HG02981 (cell line): ENCODE data around the gene SELENOS.
"Not testable (repeated sequence)": the region's sequence is repeated elsewhere in the genome, so short reads cannot be mapped to it uniquely, and the experiment has no call there.

Experiments
- ATAC-seq: cut with Tn5 transposase; IDR thresholded peaks from one replicate; pipeline ENCODE4 v1.9.1; 2021; ENCODE audit warnings: mild to moderate bottlenecking, moderate library complexity; ENCODE audit not compliant: unreplicated experiment

Gene SELENOS

DNA sequence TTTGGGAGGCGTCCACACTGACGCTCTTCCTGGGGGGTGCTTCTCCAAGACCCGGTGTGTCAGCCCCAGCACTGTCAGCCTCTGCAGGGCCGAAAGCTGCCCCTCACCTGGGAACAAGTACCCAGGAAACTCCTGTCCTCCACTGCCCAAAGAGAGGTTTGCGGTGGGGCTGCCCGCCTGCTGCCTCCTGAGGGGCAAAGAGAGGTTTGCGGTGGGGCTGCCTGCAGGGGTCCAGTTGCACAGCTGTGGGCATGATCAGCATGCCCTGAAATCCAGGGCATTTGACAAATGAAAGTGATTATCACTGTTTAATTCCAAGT lies 32.8 kb upstream of the SELENOS start:
- ATAC-seq, result no peak

- ATAC-seq, result no peak
Observed at GRCh38 chr15:101309436-101310160, 32.3 kb upstream of the SELENOS start.

- ATAC-seq, result no peak
Observed at GRCh38 chr15:101308604-101309435, 31.5 kb upstream of the SELENOS start.

DNA sequence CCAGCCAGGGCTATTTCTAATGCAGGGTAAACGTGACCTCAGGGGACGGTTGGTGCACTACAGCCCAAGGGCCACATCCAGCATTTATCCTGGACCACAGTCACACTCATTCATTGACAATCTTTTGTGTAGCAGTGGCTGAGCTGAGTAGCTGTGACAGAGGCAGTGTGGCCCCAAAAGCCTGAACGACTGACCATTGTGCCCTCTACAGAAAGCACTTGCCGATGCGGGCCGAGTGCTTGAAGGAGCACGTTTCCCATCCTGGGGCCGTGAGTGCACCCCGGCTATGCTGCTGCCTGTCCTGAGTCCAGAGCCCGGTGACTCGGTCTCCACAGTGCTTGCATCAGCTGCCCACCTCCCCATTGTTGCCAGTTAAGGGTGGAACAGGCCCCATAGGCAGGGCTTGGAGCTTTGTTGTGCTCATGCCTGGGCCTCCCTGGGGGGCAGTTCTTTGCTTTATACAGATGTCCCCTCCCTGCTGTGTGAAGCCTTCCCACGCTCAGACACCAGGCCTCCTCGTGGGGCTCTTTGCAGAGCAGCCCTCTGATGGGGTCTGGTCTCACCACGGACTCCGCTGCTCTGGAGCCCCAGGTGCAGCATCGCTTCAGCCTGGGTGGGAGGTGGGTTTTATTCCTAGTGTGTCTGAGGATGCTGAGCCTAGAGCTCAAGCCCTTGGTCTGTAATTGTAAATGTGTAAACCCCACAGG lies 30.8 kb upstream of the SELENOS start:
- ATAC-seq, result no peak

DNA sequence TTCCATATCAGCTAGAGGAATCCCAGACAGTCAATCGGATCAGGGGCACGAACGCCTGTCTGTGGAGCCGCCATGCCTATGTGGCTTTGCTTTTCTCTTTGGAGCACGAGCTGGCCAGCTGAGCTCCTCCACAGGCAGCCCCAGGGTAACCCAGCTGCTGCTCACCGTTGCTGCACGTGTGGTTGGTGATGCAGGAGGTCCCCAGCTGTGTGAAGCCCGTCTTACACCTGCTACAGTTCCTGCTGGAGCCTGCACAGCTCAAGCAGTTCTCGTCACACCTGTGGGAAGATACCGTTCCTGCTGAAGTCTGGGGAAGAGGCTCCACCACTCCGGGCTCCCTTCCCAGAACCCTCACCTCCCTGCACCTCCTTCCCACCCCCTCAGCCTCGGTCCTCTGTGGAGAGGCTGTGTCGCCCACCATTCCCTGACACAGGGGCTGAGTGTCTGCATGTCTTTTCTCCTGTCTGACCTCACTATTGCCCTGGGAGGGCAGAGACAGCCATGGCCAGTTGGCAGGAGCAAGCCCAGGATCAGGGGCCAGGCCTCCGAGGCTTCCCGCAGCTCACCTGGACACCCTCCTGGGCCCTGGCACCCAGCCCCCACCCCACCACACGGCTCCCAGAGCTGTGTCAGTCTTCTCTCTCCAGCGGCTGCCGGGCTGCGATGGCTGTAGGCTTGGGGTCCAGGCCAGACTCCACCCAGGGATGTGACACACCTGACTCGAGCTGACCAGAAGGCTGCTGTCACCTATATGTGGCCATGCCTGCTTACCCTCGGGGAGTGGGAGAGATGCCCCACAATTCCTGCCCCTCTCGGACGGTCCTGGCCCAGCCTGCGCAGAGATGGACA lies 30.0 kb upstream of the SELENOS start:
- no peak for ATAC-seq

DNA sequence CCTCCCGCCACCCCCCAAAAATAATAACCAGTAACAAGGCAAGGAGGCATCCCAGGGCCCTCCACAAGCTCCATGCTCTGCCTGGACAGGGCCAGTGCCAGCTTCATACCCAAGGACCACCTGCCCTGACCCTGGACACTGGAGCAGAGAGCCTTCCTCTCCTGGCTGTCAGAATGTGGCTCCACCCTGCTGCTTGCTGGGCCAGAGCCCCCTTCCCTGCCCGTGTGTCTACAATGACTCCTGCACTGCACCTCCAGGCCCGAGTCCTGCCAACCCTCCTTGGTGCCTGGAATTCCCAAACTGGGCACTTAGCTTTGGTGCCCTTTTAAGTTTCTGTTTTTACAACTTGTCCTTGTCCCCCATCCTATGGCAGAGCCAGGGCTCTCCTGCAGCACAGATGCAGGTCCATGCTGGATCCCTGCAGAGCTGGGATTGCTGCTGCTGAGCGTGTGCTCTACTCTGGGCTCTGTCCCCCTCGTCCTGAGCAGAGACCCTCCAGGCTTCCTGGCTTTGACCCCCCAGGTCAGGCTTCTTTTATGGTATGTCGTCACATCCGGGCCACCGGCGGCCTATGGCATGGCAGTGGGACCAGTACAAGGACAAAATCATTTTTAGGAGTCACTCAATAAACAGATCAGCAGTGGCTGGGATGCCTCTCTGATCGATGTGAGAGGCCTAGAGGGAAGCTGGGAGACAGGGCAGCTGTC lies 29.2 kb upstream of the SELENOS start:
- no peak for ATAC-seq

DNA sequence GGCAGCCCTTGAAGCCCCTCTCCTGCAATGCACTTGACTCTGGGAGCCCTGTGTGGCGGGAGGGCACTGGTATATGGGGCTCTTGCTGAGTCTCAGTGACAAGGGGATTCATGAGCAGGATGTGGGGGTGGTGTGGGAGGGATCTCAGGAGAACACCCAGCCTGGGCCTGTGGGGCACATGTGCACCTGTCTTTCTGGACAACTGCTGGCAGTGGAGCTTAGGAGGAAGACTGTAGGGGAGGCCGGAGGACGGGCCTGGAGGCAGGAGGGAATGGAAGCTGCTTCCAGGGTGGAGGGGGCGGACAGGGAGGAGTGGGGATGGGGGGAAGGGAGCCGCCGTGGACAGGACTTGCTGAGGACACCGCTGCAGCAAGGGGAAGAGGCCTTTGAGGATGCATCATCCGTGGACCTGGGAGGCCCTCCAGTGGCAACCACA lies 28.6 kb upstream of the SELENOS start:
- no peak for ATAC-seq

- ATAC-seq, result no peak
Observed at GRCh38 chr15:101303408-101303807, 26.1 kb upstream of the SELENOS start.

- ATAC-seq, result no peak
Observed at GRCh38 chr15:101296418-101297405, 19.4 kb upstream of the SELENOS start.

DNA sequence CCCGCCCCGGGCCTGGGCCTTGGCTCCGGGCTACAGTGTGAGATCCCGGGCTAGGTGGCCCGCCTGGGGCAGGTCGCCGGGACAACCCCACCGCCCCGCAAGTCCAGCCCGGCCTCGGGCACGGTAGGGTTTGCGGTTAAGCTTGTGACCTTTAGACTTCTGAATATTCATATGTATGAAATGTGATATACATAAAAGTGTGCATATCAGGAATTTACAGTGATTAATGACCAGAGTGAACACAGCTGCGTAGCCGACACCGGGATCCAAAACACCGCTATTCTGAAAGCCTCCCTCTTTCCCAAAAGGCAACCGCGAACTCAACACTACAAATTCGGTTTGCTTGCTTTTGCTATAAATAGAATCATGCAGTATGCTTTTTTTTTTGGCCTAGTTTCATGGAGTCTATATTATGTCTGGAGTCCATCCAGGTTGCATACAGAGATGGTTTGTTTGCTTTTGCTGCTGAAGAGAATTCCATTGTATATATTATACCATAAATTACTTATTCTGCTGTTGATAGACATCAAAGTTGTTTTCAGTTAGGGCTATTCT lies 18.4 kb upstream of the SELENOS start:
- ATAC-seq, result no peak

DNA sequence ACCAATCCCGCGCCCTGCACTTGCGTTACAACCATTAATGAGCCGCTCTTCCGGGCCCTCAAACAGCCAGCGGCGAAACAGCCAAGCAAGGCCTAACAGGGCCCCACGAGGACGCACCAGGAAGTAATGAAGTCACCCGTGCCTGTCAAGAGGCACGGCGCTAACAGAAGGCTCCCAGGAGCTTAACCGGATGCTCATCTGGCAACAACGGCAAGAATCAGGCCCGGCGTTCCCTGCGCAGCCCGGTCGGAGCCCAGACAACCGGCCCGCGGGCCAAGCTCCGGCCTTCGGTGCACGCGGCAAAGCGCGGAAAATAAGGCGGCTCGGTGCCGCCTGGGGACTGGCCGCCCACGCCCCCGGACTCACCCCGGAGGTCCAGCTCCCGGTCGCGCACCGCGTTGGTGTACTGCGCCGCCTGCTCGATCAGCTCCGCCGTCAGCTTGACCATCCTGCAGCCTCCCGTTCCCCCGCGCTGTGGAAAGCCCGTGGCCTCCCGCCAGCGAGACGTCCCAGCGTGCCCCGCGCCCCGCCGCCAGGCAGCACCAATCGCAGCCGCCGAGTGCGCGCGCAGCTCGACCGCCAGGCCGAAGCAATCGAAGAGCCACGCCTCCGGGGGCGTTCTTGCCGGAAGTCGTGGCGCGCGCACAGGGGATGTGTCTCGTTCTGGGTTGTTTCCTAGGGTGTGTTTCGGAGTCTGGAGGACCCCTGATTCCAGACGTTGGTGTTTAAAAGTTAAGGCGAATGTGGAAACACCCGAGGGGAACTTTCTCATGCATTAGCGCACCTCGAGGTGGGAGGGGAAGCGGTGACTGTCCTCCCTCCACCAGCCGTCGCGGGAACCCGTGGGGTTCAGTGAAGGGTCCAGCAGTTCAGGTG lies 17.7 kb upstream of the SELENOS start, which contains the start of gene SNRPA1:
Gene SNRPA1 (minus strand): TSS at position 518 of the 876 bp plus-strand sequence. CDS start 70 bp downstream, at position 448.
- ATAC-seq, result peak; percentile 77

DNA sequence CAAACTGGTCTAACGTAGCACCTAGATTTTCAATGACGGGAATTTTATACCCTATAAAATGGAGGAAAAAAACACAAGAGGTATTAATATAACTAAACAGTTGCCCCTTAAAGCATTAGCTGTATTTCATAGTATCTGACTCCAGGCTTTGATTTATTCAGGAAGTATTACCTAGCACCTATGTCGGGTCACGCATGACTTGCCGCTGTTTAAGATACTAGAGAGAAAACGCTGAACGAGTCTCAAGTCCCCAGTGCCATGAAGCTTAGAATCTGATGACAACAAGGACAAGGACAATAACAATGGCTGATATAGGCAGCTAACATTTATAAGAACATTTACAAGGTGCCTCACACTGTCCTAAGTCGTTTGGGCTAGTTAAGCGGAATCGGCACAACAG lies 15.8 kb upstream of the SELENOS start:
- no peak for ATAC-seq

- no peak for ATAC-seq
Observed at GRCh38 chr15:101288905-101289513, 11.7 kb upstream of the SELENOS start.

DNA sequence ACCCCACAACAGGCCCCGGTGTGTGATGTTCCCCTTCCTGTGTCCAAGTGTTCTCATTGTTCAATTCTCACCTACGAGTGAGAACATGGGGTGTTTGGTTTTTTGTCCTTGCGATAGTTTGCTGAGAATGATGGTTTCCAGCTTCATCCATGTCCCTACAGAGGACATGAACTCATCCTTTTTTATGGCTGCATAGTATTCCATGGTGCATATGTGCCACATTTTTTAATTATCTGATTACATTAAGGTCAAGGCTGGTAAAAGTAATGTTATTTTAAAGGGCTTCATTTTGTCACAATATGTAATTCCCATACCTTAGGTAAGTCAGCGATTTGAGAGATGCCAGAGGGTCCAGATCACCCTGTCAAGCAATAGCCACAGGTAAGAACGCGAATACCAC lies 10.1 kb upstream of the SELENOS start:
- ATAC-seq, result not testable (repeated sequence)

DNA sequence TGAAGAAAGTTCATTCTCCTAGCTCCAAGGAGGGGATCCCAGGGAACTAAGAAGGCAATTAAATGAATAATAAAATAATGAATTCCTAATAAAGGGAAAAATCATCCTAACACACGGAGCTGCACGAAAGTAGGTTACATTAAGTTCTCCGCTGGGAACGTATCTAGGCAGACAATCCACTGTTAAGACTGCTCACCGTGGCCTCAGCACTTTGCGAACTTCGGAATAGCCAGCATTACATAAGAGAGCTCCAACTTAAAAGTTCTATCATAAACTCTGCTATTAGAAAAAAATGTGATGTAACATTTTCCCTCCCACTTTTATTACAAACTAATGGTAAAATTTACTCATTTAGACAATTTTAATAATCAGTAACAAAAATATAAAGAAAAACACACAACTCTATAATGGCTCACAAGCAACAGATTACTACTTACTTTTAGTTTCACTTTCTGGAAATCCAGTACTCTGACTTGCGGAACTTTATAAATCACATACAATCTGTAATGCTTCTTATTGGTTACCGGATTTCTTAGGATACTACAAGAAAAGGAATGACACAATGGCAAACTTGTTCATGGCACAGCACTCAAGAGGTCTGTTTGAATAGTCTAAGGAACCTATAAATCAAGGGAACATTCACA lies 9.3 kb upstream of the SELENOS start:
- no peak for ATAC-seq

DNA sequence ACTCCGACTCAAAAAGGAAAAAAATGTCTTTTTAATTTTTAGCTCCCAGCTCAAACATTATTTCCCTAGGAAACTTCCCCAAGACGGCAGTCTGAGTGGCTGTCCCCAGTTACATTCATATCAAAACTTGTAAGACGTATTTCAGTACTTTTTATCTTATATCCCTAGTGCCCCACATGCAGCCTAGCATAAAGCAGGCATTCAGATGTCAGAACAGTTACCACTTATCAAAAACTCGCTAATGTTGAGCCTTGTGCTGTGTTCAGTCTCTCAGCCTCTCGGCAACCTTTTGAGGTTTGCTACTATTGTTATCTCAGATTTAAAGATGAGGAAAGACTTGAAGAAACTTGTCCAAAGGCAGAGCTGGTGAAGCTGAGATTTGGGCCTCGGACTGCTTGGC lies 6.6 kb upstream of the SELENOS start:
- ATAC-seq, result no peak

- no peak for ATAC-seq
Observed at GRCh38 chr15:101280007-101280406, 2.7 kb upstream of the SELENOS start.
